HG03159 (cell line): ENCODE results near the gene RAP1GAP.

Source experiments
- ATAC-seq: cut with Tn5 transposase; IDR thresholded peaks from one replicate; pipeline ENCODE4 v1.9.1; 2021; ENCODE audit warnings: mild to moderate bottlenecking, moderate library complexity; ENCODE audit not compliant: unreplicated experiment

Gene RAP1GAP

GRCh38 chr1:21669258-21670058 lies at the start of gene RAP1GAP:
TSS of gene RAP1GAP (minus strand) at chr1:21669357. CDS start at chr1:21620032, 49,325 bp downstream.
- no peak for ATAC-seq

- ATAC-seq, result no peak
These were observed 47.0 kb upstream of the RAP1GAP start for GRCh38 chr1:21716169-21716568.

DNA sequence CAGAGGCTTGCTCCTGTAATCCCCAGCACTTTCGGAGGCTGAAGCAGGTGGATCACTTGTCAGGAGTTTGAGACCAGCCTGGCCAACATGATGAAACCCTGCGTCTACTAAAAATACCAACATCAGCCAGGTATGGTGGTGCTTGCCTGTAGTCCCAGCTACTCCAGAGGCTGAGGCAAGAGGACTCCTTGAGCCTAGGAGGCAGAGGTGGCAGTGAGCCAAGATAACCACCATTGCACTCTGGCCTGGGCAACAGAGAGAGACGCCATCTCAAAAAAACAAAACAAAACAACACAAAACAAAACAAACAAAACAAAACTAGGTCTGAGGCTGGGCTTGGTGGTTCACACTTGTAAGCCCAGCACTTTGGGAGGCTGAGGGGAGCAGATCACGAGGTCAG lies 38.7 kb upstream of the RAP1GAP start:
- no peak for ATAC-seq

DNA sequence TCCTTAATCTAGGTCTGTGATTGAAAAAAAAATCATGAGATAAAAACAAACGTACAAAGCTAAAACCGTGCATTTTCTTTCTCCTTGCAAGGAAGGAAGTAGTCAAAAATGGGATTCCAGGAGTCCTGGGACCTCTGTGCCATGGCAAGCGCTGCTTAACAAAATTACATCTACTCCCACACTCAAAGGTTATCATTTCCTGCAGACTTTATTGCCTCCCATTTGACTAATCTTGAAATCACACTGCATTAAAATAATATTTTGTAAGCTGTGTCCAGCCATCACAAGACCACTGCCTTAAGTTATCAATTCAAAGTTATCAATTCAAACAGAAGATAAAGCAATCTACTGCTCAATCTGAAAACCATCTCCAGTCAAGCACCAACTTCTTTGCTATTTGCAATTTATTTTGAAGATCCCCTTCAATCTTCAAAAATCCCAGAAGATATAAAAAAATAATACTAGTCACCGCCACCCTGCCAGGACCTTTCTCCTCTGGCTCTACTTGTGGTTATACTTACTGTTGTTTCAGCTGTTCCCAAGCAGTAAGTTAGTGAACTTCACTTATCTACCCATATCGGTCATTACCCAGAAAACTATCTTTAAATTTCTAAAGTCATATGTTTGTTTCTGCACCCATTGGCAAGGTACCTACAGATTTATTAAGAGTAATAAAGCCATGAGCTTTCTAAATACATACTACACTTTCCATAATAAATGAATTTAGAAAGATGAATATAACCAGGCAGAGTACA lies 38.1 kb upstream of the RAP1GAP start:
- no peak for ATAC-seq

DNA sequence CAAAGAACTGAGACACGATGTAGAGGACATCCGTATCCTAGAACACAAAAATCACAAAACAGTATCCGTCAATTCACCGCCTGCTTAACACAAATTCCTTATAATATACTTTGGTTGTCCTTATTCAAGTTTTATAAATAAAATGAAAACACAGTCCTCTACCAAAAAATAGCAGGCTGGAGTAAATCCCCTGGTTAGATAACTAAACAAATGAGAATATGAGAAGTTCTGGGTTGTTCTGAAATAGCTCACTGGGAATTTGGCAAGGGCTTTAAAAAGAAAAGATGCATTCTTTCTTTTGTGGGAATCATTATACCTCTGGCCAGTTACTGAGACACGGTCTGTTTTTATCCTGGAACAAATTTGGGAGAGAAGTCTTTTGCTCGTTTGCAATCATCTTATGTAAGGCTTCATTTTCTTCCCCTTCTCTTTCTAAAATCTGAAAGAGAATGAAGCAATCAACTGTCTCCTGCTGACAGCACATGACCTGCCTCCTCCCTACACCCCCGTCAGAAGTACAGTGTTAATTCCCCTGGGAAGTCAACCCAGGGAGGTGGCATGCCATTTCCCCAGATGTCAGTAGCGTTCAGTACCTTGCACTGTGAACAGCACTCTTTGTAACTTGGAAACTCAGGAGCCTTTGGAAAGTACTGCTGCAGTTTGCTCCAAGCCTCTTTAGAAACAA lies 37.1 kb upstream of the RAP1GAP start:
- no peak for ATAC-seq

GRCh38 chr1:21705303-21705980 lies 36.3 kb upstream of the RAP1GAP start:
- no peak for ATAC-seq

DNA sequence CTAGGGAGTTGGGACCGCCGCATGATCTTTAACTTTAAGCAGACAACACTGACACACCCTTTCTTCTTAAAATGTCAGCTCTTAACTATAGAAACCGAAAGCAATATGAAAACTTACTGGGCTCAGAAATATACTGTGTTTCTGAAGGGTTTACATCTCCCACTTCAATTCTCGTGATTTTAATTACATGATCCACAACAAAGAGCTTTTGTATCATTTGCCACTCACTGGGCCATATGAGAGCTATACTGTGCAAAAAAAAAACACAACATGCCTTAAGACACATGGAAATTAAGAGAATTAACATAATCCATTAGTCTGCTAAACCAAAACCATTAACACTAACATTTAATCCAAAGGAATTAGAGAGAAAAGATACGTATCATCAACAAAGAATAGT lies 35.0 kb upstream of the RAP1GAP start:
- no peak for ATAC-seq

- no peak for ATAC-seq
These were observed 34.3 kb upstream of the RAP1GAP start for GRCh38 chr1:21703318-21703963.

DNA sequence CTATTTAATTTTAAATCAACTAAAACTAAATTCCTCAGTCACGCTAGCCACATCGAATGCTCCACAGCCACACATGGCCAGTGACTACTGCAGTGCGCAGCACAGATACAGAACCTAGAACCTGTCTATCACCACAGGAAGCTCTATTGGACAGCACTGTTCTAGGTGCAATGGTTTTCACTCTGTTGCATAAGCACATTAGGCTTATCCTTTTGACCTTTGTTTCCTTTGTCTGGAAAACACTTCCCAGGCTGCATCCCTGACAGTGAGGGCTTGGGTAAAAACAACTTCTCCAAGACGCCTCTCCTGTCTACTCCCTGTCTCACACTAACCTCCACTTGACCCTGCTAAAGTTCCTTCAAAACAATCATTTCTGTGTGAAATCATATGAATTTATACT lies 33.6 kb upstream of the RAP1GAP start:
- no peak for ATAC-seq

DNA sequence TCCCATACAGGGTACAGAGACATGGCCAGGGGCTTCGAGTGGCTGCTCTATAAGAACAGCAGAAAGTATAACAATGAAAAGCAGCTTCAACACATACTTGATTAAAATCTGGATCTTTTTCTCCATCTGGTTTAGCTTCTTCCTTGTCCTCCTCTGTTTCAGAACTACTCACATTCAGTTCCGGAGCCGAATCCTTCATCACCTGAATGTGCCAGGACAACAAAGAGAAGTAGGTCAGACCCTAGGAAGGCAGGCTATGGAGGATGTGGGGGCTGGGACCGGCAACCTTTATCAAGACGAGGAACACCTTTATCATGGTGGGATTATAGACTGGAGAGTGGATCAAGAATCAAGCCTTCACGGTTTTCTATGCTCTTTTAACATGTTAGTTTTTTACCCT lies 32.2 kb upstream of the RAP1GAP start:
- ATAC-seq, result no peak

DNA sequence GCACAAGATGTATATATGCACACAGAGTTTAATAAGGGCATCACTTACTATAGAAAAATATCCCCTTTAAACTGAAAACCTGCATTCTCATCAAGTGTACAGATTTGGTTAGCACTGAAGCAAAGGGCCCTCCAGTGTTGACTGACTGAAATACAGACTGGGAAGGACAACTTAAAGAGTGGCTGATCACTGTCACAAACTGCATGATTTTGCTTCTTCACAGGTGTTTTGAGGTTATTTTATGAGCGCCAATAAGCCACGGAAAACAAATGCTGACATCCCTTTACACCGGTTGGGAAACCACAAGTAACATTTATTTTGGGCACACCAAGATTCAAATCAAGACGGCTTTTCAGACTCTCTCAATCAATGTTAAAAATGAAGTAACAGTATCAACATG lies 30.9 kb upstream of the RAP1GAP start:
- ATAC-seq, result no peak

GRCh38 chr1:21696931-21697330 lies 27.8 kb upstream of the RAP1GAP start:
- ATAC-seq, result no peak

GRCh38 chr1:21693732-21694131 lies 24.6 kb upstream of the RAP1GAP start:
- ATAC-seq, result no peak

DNA sequence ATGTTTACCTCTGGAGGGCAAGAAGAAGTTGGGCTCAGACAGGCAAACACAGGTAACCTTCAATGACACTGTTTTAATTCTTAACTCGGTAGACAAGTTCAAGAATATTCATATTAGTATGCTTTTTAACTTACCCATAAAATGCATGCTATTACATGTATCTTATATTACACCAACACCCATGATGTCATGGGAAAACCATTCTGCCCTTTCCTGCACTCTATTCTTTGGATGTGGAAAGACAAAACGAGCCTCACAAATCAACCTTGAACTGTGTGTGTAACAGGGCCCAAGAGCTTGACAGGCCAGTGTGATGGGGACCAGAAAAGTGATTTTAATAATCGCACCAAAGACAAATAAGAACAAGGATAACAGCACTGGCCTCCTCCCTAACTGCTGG lies 22.6 kb upstream of the RAP1GAP start:
- no peak for ATAC-seq

DNA sequence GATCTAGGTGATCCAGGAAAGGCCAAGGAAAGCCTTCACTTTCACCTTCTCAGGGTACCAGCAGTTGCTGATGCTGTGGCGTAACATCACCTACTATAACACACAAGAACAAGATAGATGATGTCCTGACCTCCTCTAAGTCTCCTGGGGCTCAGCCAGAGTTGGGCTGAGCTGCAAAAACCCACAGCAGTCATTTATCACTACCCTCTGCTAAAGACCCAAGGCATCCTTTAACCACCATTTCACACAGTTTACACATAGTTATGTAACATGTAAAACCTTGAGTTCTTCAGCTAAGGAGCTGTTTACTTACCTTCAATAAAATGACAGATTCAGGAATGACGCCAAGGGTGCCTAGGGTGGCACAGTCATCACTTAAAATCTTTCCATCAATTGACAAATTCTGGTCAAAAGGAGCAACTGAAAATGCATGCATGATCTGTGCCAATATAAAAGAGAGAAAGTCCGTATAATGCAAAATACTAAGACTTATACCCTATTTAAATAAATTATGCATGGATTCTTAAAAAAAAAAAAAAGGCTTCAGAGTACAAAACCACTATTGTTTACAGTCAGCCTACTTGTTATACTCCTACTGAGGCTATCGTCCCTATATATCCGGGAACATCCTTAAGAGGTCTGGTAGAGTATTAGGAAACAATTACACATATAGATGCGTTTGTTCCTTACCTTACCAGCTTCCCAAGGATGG lies 20.7 kb upstream of the RAP1GAP start:
- ATAC-seq, result no peak

GRCh38 chr1:21687081-21687529 lies 17.9 kb upstream of the RAP1GAP start:
- no peak for ATAC-seq

DNA sequence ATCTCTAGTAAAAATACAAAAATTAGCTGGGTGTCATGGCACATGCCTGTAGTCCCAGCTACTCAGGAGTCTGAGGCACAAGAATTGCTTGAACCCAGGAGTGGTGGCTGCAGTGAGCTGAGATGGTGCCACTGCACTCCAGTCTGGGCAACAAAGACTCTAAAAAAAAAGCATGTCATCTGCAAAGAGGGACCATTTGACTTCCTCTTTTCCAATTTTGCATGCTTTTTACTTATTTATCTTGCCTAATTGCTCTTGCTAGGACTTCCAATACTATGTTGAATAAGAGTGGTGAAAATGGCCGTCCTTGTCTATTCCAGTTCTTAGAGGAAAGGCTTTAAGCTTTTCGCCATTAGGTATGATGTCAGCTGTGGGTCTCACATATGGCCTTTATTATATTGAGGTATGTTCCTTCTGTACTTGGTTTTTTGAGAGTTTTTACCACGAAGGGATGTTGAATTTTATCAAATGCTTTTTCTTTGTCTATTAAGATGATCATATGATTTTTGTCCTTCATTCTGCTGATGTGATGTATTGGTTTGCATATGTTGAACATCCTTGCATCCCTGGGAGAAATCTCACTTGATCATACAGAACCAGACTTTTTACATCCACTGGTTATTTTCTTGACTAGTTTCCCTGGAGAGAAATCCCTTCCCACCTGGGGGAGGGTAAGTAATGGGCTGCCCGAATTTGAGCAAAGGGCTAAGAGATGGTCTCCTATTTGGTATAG lies 17.0 kb upstream of the RAP1GAP start:
- no peak for ATAC-seq

DNA sequence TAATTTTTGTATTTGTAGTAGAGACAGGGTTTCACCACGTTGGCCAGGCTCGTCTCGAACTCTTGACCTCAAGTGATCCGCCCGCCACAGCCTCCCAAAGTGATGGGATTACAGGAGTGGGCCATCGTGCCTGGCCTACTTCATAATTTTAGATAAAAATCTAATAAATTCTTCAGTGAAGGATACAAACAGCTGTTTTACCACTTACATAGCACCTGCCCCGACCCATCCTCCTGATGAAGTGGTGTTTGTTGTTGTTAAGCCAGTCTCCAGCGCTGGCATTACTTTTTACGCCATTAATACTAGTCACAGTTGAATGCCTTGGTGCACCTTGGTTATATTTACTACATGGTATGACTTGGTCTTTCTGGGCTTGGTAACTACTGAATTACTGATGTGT lies 12.3 kb upstream of the RAP1GAP start:
- no peak for ATAC-seq

DNA sequence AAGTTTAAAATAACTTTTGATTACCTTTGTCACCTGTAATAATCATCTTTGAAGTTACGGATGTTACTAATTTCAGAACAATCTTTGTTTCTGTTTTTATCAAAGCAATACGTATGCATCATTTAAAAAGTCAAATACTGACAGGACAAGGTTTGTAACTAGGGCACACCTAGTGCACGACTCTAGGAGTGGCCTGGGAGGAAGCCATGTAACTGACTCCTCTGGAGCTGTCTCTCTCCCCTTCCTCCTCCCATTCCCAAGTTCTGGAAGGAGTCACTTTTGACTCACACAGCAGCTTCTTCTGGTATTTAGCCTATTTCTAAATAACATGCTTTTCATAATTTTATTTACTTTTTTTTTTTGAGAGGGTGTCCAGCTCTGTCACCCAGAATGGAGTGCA lies 11.8 kb upstream of the RAP1GAP start:
- ATAC-seq, result no peak
